Stimulated activated effector memory CD8-positive, alpha-beta T cell treated with anti-CD3 and anti-CD28 coated beads, Interleukin-12 subunit alpha, Interleukin-12 subunit beta, amount 100 ng/mL, for 72 hours (primary cell): ENCODE data around the gene ODF2.
"Not testable (repeated sequence)": the region's sequence is repeated elsewhere in the genome, so short reads cannot be mapped to it uniquely, and the experiment has no call there.

Experiments used
- ATAC-seq: fragments of 150-1000 bp; cut with Tn5 transposase; 2 replicates; pipeline ENCODE4 v1.10.0; 2021
- DNase-seq, 2 donors: peaks; one replicate each; pipeline ENCODE4 v3.0.0; 2021 to 2022; ENCODE audit warnings: low spot score in 2 of 2
- H3K27ac Mint-ChIP-seq: one replicate; pipeline ENCODE4 v1.8.0; 2022; ENCODE audit warnings: mild to moderate bottlenecking, mixed read lengths
- H3K36me3 Mint-ChIP-seq: one replicate; pipeline ENCODE4 v1.8.0; 2022; ENCODE audit warnings: mild to moderate bottlenecking, mixed read lengths
- H3K4me1 Mint-ChIP-seq: one replicate; pipeline ENCODE4 v1.8.0; 2022; ENCODE audit warnings: mixed read lengths
- H3K4me3 Mint-ChIP-seq: one replicate; pipeline ENCODE4 v1.8.0; 2022; ENCODE audit warnings: mild to moderate bottlenecking, mixed read lengths
- H3K9me3 Mint-ChIP-seq: one replicate; pipeline ENCODE4 v1.8.0; 2022; ENCODE audit warnings: mixed read lengths

The ODF2 gene

DNA sequence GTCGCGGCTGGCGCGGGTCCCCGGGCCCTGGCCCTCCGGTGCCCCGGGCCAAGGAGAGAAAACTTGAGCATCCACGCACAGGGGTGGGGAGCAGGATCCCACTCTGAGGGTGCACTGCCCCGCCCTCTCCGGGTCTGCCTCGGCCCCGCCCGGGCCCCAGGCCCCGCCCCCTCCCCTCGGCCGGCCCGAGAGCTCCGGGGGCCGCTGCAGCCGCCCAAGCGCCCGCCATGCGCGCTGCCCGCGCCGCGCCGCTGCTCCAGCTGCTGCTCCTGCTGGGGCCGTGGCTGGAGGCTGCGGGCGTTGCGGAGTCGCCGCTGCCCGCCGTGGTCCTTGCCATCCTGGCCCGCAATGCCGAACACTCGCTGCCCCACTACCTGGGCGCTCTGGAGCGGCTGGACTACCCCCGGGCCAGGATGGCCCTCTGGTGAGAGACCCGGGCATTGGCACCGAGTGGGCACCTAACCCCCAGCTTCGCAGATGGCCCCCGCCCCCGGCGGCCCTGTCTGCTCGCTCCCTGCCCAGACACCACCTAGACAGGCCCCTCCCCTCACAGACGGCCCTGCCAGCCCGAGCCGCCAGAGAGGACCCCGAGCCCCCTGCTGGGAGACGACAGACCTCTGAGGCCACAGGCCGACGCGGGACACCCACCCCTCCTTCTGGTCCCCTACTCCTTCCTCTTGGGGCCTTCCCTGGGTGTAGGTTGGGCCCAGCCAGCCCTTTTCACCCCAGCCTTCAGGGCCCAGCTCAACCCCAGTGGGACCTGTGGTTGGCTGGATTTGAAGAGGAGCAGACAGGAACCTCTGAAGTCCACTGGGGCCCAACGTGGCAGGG is 34.9 kb upstream of the ODF2 start, which contains the start of gene CERCAM:
CERCAM (plus strand) TSS at position 207 of the 831 bp plus-strand sequence; CDS start at position 228, 21 bp downstream.
- Mint-ChIP-seq H3K4me1 (peaks cover 17% of the 10 kb centered on the region), H3K36me3 (no peaks in the 10 kb centered on the region), H3K27ac (peak within 1 kb of the TSS; percentile 71), H3K9me3 (no peaks in the 10 kb centered on the region), H3K4me3 (peak within 1 kb of the TSS; percentile 76)
- ATAC-seq (peak; percentile 86), DNase-seq (peak; percentile 57 to 76)

DNA sequence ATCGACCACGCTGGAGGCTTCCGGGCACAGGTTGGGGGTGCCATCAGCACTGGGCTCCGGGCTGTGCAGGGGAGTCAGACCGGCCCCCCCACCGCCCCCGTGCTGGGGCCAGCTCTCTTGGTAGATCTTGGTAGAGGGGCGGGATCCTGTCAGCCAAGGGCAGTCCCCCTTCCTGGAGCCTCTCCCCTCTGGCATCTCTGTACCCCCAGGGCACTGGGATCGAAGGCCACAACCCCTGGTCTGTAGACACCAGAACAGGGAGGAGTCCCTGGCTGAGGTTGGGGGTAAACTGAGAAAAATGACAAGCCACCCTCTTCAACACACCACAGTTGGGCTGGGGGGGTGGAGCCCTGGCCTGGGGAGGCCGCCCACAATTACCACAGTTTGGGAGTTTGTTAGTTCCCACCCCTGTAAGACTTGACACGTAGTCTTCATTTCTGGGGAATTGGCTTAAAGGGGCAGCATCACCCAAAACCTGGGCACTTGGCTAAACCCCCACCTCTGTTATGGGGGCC is 34.3 kb upstream of the ODF2 start:
- no peak for ATAC-seq
- H3K27ac Mint-ChIP-seq = no peak overlapping the region
- peak overlapping the region; percentile 76 for H3K4me3 Mint-ChIP-seq
- H3K36me3 Mint-ChIP-seq = no peaks in the 10 kb centered on the region
- H3K4me1 Mint-ChIP-seq = peaks cover 13% of the 10 kb centered on the region
- no peaks in the 10 kb centered on the region for H3K9me3 Mint-ChIP-seq
- no peak for DNase-seq

GRCh38 chr9:128422022-128422782 is 33.6 kb upstream of the ODF2 start:
- Mint-ChIP-seq H3K4me3 (peak overlapping the region; percentile 76), H3K27ac (peak overlapping the region; percentile 43), H3K4me1 (peaks cover 11% of the 10 kb centered on the region)
- not testable (repeated sequence) for H3K9me3 Mint-ChIP-seq, H3K36me3 Mint-ChIP-seq, ATAC-seq, DNase-seq

- Mint-ChIP-seq H3K36me3 (no peaks in the 10 kb centered on the region), H3K9me3 (no peaks in the 10 kb centered on the region), H3K4me1 (peaks cover 11% of the 10 kb centered on the region), H3K4me3 (peak overlapping the region; percentile 76), H3K27ac (peak overlapping the region; percentile 43)
- DNase-seq = no peak
- no peak for ATAC-seq
Observed at GRCh38 chr9:128422783-128423150, 33.0 kb upstream of the ODF2 start.

DNA sequence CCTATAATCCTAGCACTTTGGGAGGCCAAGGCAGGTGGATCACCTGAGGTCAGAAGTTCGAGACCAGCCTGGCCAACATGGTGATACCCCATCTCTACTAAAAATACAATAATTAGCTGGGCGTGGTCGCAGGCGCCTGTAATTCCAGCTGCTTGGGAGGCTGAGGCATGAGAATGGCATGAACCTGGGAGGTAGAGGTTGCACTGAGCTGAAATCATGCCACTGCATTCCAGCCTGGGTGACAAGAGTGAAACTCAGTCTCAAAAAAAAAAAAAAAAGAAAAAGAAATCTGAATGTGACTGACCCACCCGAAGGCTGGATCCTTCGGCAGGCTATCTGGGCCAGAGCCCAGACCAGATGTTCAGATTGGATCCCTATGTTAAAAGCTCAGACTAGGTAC is 32.5 kb upstream of the ODF2 start:
- H3K27ac Mint-ChIP-seq, H3K9me3 Mint-ChIP-seq, H3K36me3 Mint-ChIP-seq, ATAC-seq, DNase-seq, H3K4me3 Mint-ChIP-seq: not testable (repeated sequence)
- peaks cover 11% of the 10 kb centered on the region for H3K4me1 Mint-ChIP-seq

- Mint-ChIP-seq H3K9me3 (no peaks in the 10 kb centered on the region), H3K36me3 (no peaks in the 10 kb centered on the region), H3K4me1 (peaks cover 11% of the 10 kb centered on the region), H3K4me3 (no peak overlapping the region), H3K27ac (no peak overlapping the region)
- DNase-seq (no peak), ATAC-seq (no peak)
Observed at GRCh38 chr9:128424268-128424780, 31.5 kb upstream of the ODF2 start.

DNA sequence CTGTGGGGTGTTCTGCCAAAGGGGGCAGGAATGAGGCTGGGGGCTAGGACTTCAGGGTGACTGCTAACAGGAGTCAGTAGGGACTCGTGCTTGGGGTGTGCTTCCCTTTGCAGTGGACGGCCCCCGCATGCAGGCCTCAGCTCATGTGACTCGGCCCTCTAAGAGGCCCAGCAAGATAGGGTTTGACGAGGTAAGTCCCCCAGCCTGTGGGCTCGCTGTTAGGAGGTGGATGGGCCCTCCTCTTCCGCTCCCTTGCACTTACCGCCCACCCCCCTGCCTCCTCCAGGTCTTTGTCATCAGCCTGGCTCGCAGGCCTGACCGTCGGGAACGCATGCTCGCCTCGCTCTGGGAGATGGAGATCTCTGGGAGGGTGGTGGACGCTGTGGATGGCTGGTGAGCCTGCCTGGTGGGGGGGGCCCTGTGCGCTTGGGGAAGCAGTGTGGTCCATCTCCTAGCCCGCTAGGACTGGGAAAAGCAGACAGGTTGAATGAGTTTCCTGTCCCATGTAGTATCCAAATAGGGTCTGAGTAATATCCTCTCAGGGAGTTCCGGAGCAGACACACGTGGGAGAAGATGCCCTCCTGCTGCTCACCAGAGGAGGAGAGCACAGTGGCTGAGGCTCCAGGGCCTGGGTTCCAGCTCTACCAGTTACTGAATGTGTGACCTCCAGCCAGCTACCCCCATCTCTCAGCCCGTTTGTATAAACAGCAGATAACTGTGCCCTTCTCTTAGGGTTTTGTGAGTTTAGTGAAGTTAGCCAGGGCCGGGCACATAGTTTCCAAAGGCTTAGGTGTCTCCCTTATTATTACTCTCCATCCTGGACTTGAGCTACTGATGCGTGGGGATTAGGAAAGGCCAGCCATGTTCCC is 26.9 kb upstream of the ODF2 start:
- Mint-ChIP-seq H3K4me3 (no peak overlapping the region), H3K9me3 (no peaks in the 10 kb centered on the region), H3K36me3 (no peaks in the 10 kb centered on the region), H3K27ac (no peak overlapping the region), H3K4me1 (no peaks in the 10 kb centered on the region)
- ATAC-seq (no peak), DNase-seq (no peak)

GRCh38 chr9:128429513-128430086 is 26.2 kb upstream of the ODF2 start:
- no peak for DNase-seq
- Mint-ChIP-seq H3K9me3 (no peaks in the 10 kb centered on the region), H3K4me3 (no peak overlapping the region), H3K36me3 (no peaks in the 10 kb centered on the region), H3K4me1 (no peaks in the 10 kb centered on the region), H3K27ac (no peak overlapping the region)
- ATAC-seq = no peak

DNA sequence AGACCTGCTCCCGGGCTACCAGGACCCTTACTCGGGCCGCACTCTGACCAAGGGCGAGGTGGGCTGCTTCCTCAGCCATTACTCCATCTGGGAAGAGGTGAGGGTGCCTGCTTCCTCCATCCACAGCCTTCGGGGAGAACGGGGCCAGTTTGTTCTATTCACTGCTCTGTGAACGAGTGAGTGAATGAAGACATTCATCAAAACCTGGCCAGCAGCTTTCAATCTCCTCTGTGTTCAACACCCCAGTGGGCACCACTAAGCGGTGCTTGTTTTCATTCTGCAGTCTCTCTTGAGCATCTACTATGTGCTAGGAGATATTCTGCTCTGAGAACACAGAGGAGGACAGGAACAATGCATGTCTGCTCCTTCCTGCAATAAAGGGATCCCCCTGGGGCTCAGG is 24.6 kb upstream of the ODF2 start:
- DNase-seq (no peak), ATAC-seq (no peak)
- Mint-ChIP-seq H3K36me3 (no peaks in the 10 kb centered on the region), H3K9me3 (no peaks in the 10 kb centered on the region), H3K4me3 (no peak overlapping the region), H3K27ac (no peak overlapping the region), H3K4me1 (no peaks in the 10 kb centered on the region)

DNA sequence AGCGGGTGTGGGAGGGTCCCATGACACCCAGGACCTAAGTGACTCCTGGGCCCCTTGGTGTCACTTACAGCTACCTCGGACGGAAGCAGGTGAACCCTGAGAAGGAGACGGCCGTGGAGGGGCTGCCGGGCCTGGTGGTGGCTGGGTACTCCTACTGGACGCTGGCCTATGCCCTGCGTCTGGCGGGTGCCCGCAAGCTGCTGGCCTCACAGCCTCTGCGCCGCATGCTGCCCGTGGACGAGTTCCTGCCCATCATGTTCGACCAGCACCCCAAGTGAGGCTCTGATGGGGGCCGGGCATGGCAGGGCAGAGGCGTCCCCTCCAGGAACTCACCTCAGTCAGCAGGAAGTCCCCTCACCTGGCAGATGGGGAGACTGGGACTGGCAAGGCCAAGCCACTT is 21.5 kb upstream of the ODF2 start:
- Mint-ChIP-seq H3K9me3 (no peaks in the 10 kb centered on the region), H3K4me1 (peaks cover 11% of the 10 kb centered on the region), H3K4me3 (no peak overlapping the region), H3K36me3 (peaks cover 6% of the 10 kb centered on the region), H3K27ac (no peak overlapping the region)
- DNase-seq (no peak), ATAC-seq (no peak)

DNA sequence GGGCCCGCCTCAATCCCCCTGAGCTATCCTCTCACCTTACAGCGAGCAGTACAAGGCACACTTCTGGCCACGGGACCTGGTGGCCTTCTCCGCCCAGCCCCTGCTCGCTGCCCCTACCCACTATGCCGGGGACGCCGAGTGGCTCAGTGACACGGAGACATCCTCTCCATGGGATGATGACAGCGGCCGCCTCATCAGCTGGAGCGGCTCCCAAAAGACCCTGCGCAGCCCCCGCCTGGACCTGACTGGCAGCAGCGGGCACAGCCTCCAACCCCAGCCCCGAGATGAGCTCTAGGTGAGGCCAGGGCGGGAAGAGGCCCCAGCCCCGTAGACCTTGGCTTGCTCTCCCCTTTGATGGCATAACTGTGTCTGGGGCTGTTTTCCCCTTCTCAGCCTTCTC is 20.2 kb upstream of the ODF2 start:
- Mint-ChIP-seq H3K27ac (no peak overlapping the region), H3K4me3 (no peak overlapping the region), H3K4me1 (peaks cover 15% of the 10 kb centered on the region), H3K9me3 (no peaks in the 10 kb centered on the region), H3K36me3 (peaks cover 6% of the 10 kb centered on the region)
- DNase-seq = no peak
- ATAC-seq = no peak

DNA sequence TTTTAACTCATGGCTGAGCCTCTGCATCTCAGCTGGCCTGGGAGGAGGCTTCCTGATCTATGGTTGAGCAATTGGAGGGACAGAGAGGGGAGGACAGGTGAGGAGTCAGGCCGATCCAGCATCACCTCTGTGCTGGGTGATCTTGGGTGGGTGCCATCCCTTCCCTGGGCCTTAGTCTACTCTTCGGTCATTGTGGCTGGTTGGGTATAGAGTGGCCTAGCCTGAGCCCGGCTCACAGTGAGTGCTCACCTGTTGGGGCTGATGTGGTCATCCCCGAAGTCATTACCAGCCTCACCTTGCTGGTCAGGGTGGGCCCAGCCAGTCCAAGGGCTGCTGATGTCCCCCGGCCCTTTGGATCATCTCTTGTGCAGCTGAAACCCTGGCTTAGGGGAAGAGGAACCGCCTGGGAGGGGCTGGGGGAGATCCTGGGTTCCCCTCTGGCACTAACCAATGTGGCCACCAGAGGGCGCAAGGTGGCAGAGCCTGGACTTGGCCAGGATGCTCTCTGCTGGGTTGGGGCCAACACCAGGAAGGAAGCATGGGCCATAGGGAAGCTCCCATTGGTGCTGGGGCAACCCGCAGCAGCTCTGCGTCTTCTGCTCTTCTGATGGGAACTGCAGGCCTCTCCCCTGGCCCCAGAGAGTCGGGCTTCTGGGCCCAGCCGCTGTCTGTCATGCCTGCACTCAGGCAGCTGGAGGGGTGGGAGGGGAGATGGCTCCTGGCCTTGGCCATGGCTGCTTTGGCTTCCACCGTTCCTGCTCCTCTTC is 17.3 kb upstream of the ODF2 start:
- Mint-ChIP-seq H3K4me3 (no peak overlapping the region), H3K27ac (peak overlapping the region; percentile 34), H3K4me1 (peaks cover 15% of the 10 kb centered on the region), H3K9me3 (no peaks in the 10 kb centered on the region), H3K36me3 (peaks cover 6% of the 10 kb centered on the region)
- DNase-seq (peak; percentile 87 to 92), ATAC-seq (peak; percentile 92)

GRCh38 chr9:128439273-128439672 is 16.5 kb upstream of the ODF2 start:
- peaks cover 6% of the 10 kb centered on the region for H3K36me3 Mint-ChIP-seq
- H3K9me3 Mint-ChIP-seq = no peaks in the 10 kb centered on the region
- no peak overlapping the region for H3K4me3 Mint-ChIP-seq
- peaks cover 15% of the 10 kb centered on the region for H3K4me1 Mint-ChIP-seq
- no peak overlapping the region for H3K27ac Mint-ChIP-seq
- ATAC-seq (no peak), DNase-seq (no peak)

- H3K4me3 Mint-ChIP-seq = no peak overlapping the region
- ATAC-seq (no peak), DNase-seq (no peak)
- no peak overlapping the region for H3K27ac Mint-ChIP-seq
- no peaks in the 10 kb centered on the region for H3K36me3 Mint-ChIP-seq
- peaks cover 15% of the 10 kb centered on the region for H3K4me1 Mint-ChIP-seq
- H3K9me3 Mint-ChIP-seq = no peaks in the 10 kb centered on the region
Observed at GRCh38 chr9:128442150-128442549, 13.7 kb upstream of the ODF2 start.
